ENCODE measurements around the gene TMEM163.

Gene TMEM163

GRCh38 chr2:134689315-134689714 is 29.5 kb downstream of the TMEM163 start:
- DNase-seq: no peak

- no peak for DNase-seq
Observed at GRCh38 chr2:134685967-134686366, 32.8 kb downstream of the TMEM163 start.

- DNase-seq: no peak
Observed at GRCh38 chr2:134683561-134684112, 35.2 kb downstream of the TMEM163 start.

- no peak for DNase-seq
Observed at GRCh38 chr2:134682726-134683125, 36.1 kb downstream of the TMEM163 start.

GRCh38 chr2:134681201-134681600 is 37.6 kb downstream of the TMEM163 start:
- no peak for DNase-seq

- DNase-seq: no peak
Observed at GRCh38 chr2:134679745-134680144, 39.1 kb downstream of the TMEM163 start.

GRCh38 chr2:134679294-134679693 is 39.5 kb downstream of the TMEM163 start:
- DNase-seq: no peak

- no peak for DNase-seq
Observed at GRCh38 chr2:134677856-134678756, 40.7 kb downstream of the TMEM163 start.

GRCh38 chr2:134676960-134677359 is 41.8 kb downstream of the TMEM163 start:
- no peak for DNase-seq

- no peak for DNase-seq
Observed at GRCh38 chr2:134675314-134675713, 43.5 kb downstream of the TMEM163 start.

- DNase-seq: no peak
Observed at GRCh38 chr2:134674687-134675086, 44.1 kb downstream of the TMEM163 start.

GRCh38 chr2:134671513-134671912 is 47.3 kb downstream of the TMEM163 start:
- DNase-seq: no peak

- DNase-seq: no peak
Observed at GRCh38 chr2:134670955-134671354, 47.8 kb downstream of the TMEM163 start.

GRCh38 chr2:134669731-134670669 is 48.8 kb downstream of the TMEM163 start:
- no peak for DNase-seq

- DNase-seq: no peak
Observed at GRCh38 chr2:134668821-134669220, 50.0 kb downstream of the TMEM163 start.

GRCh38 chr2:134667541-134667940 is 51.3 kb downstream of the TMEM163 start:
- DNase-seq: no peak

- DNase-seq: no peak
Observed at GRCh38 chr2:134667081-134667480, 51.7 kb downstream of the TMEM163 start.

GRCh38 chr2:134665727-134666506 is 52.9 kb downstream of the TMEM163 start:
- no peak for DNase-seq

GRCh38 chr2:134663451-134664450 is 55.0 kb downstream of the TMEM163 start:
- no peak for DNase-seq

- no peak for DNase-seq
Observed at GRCh38 chr2:134662751-134663150, 56.0 kb downstream of the TMEM163 start.
